Loucy (cell line): ENCODE data around the gene VPS13D.

Experiments
- H2AFZ ChIP-seq: fragments of 200-600 bp; sonication (generic); 2 replicates; pipeline ENCODE4 v1.6.0; 2016; ENCODE audit warnings: antibody characterized with exemption, mild to moderate bottlenecking, low read length, moderate library complexity
- H3F3A ChIP-seq: fragments of 200-600 bp; 2 replicates; pipeline ENCODE4 v1.6.0; 2016; ENCODE audit warnings: antibody characterized with exemption, low read depth, mild to moderate bottlenecking
- H3K27me3 ChIP-seq: fragments of 200-600 bp; sonication (generic); 2 replicates; pipeline ENCODE4 v1.6.1; 2014; ENCODE audit warnings: low read length, mild to moderate bottlenecking; ENCODE audit not compliant: insufficient read depth, poor library complexity, severe bottlenecking
- H3K36me3 ChIP-seq: fragments of 200-600 bp; sonication (generic); 2 replicates; pipeline ENCODE4 v1.6.1; 2016; ENCODE audit warnings: low read length; ENCODE audit not compliant: insufficient read depth
- H3K4me1 ChIP-seq: fragments of 200-600 bp; sonication (generic); 2 replicates; pipeline ENCODE4 v1.5.1; 2014; ENCODE audit warnings: low read length, mild to moderate bottlenecking; ENCODE audit not compliant: insufficient read depth, poor library complexity, severe bottlenecking
- H3K4me2 ChIP-seq: fragments of 200-600 bp; sonication (generic); 2 replicates; pipeline ENCODE4 v1.6.0; 2014; ENCODE audit warnings: antibody characterized with exemption, low read length, low read depth, mild to moderate bottlenecking; ENCODE audit not compliant: poor library complexity, severe bottlenecking
- H3K4me3 ChIP-seq: fragments of 200-600 bp; sonication (generic); 2 replicates; pipeline ENCODE4 v1.5.1; 2014; ENCODE audit warnings: low read length, mild to moderate bottlenecking, mixed read lengths; ENCODE audit not compliant: poor library complexity, severe bottlenecking
- H3K79me2 ChIP-seq: fragments of 200-600 bp; sonication (generic); 2 replicates; pipeline ENCODE4 v1.6.1; 2014; ENCODE audit warnings: low read length; ENCODE audit not compliant: insufficient read depth
- H3K9ac ChIP-seq: fragments of 200-600 bp; sonication (generic); 2 replicates; pipeline ENCODE4 v1.6.0; 2014; ENCODE audit warnings: mild to moderate bottlenecking, low read depth, low read length, moderate library complexity; ENCODE audit not compliant: poor library complexity, severe bottlenecking
- H3K9me2 ChIP-seq: fragments of 200-600 bp; sonication (generic); replicated peaks from 2 replicates; pipeline ENCODE4 v1.6.1; 2016; ENCODE audit warnings: low read depth, low read length, mixed read lengths
- H3K9me3 ChIP-seq: fragments of 200-600 bp; sonication (generic); 2 replicates; pipeline ENCODE4 v1.6.1; 2014; ENCODE audit warnings: mild to moderate bottlenecking, antibody characterized with exemption, low read length, low read depth; ENCODE audit not compliant: insufficient read depth
- H4K20me1 ChIP-seq: fragments of 200-600 bp; sonication (generic); 2 replicates; pipeline ENCODE4 v1.6.0; 2014; ENCODE audit warnings: antibody characterized with exemption, low read length, mild to moderate bottlenecking; ENCODE audit not compliant: insufficient read depth, poor library complexity, severe bottlenecking
- CTCF ChIP-seq: fragments of 200-600 bp; sonication (generic); conservative IDR thresholded peaks from 2 replicates; pipeline ENCODE4 v1.5.1; 2014; ENCODE audit warnings: mild to moderate bottlenecking, antibody characterized with exemption, low read length
- EZH2phosphoT487 ChIP-seq: fragments of 200-600 bp; IDR thresholded peaks from 2 replicates; pipeline ENCODE4 v1.6.1; 2018; ENCODE audit warnings: antibody characterized with exemption, mild to moderate bottlenecking, moderate library complexity, borderline replicate concordance

The VPS13D gene

GRCh38 chr1:12543740-12544154 lies 313.9 kb downstream of the VPS13D start:
- Histone ChIP-seq H3K4me1 (no peaks in the 10 kb centered on the region), H4K20me1 (no peaks in the 10 kb centered on the region), H3K9me2 (no peaks in the 10 kb centered on the region), H3K4me3 (no peak overlapping the region), H3K36me3 (no peaks in the 10 kb centered on the region), H3K79me2 (no peaks in the 10 kb centered on the region), H3F3A (no peaks in the 10 kb centered on the region), H3K9me3 (no peaks in the 10 kb centered on the region), H3K27me3 (no peaks in the 10 kb centered on the region), H3K9ac (no peak overlapping the region), H2AFZ (no peak overlapping the region), H3K4me2 (no peak overlapping the region)
- TF ChIP-seq EZH2phosphoT487 = no peak
- TF ChIP-seq CTCF = no peak

- H4K20me1 ChIP-seq = no peaks in the 10 kb centered on the region
- no peak overlapping the region for H3K4me3 ChIP-seq
- H3K4me1 ChIP-seq = no peaks in the 10 kb centered on the region
- TF ChIP-seq CTCF = no peak
- TF ChIP-seq EZH2phosphoT487 = no peak
- H3K27me3 ChIP-seq = no peaks in the 10 kb centered on the region
- no peaks in the 10 kb centered on the region for H3F3A ChIP-seq
- H2AFZ ChIP-seq = no peak overlapping the region
- no peaks in the 10 kb centered on the region for H3K79me2 ChIP-seq
- no peak overlapping the region for H3K4me2 ChIP-seq
- no peak overlapping the region for H3K9ac ChIP-seq
- no peaks in the 10 kb centered on the region for H3K36me3 ChIP-seq
- H3K9me2 ChIP-seq = no peaks in the 10 kb centered on the region
- H3K9me3 ChIP-seq = no peaks in the 10 kb centered on the region
Measured at GRCh38 chr1:12544357-12544756, 314.5 kb downstream of the VPS13D start.

GRCh38 chr1:12544992-12545391 lies 315.2 kb downstream of the VPS13D start:
- H3K27me3 ChIP-seq = no peaks in the 10 kb centered on the region
- H3K4me2 ChIP-seq = no peak overlapping the region
- no peaks in the 10 kb centered on the region for H3K36me3 ChIP-seq
- TF ChIP-seq EZH2phosphoT487 (no peak), CTCF (no peak)
- H2AFZ ChIP-seq = no peak overlapping the region
- H3K9ac ChIP-seq = no peak overlapping the region
- H3K4me3 ChIP-seq = no peak overlapping the region
- no peaks in the 10 kb centered on the region for H3K79me2 ChIP-seq
- no peaks in the 10 kb centered on the region for H3K4me1 ChIP-seq
- H3K9me3 ChIP-seq = no peaks in the 10 kb centered on the region
- no peaks in the 10 kb centered on the region for H3F3A ChIP-seq
- no peaks in the 10 kb centered on the region for H4K20me1 ChIP-seq
- H3K9me2 ChIP-seq = no peaks in the 10 kb centered on the region
